ENCODE results near the gene LIPN. TPM values are rescaled to one million over a fixed set of nuclear protein-coding genes. Genes with fewer than 3 reads are reported as not detected.

LIPN gene
- total and polyA plus RNA-seq, 2 experiments from 2014 or later, result not detected

DNA sequence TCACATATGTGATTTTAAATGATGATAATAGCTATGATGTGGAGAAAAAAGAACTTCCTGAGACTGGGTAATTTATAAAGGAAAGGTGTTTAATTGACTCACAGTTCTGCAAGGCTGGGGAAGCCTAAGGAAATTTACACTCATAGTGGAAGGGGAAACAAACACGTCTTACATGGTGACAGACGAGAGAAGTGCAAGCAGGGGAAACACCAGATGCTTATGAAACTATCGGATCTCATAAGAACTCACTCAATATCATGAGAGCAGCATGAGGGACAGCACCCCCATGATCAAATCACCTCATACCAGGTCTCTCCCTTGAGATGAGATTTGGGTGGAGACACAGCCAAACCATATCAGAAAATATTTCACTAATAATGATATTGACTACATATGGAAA lies 4.1 kb upstream of the LIPN start:
- no peak overlapping the region for H3K4me3 Mint-ChIP-seq
- H3K36me3 ChIP-seq (ENCODE audit: insufficient read depth), result no peaks in the 10 kb centered on the region
- no peaks in the 10 kb centered on the region for H3K27me3 ChIP-seq (ENCODE audit: insufficient read depth)
- H3K4me1 ChIP-seq (ENCODE audit: insufficient read depth), result peaks cover 10% of the 10 kb centered on the region
- no peak overlapping the region for H2AFZ ChIP-seq
- no peaks in the 10 kb centered on the region for H3K27me3 Mint-ChIP-seq (ENCODE audit: insufficient read depth, low read depth, poor library complexity)
- no peak overlapping the region for H3K4me3 ChIP-seq
- no peaks in the 10 kb centered on the region for H3K79me2 ChIP-seq (replicated peaks; ENCODE audit: insufficient read depth)
- TF ChIP-seq CREB1 (CRISPR knock-in tag; IDR thresholded peaks at IDR 0.05; ENCODE audit: low read depth) (no peak), EZH2phosphoT487 (IDR thresholded peaks at IDR 0.05; ENCODE audit: unreplicated experiment) (no peak), ZNF331 (CRISPR knock-in tag; IDR thresholded peaks at IDR 0.05; ENCODE audit: low read depth) (no peak), JUNB (IDR thresholded peaks at IDR 0.05; ENCODE audit: unreplicated experiment) (no peak), STAT1 (IDR thresholded peaks at IDR 0.05; ENCODE audit: unreplicated experiment) (no peak), ZNF114 (CRISPR knock-in tag; IDR thresholded peaks at IDR 0.05) (no peak), EZH2 (IDR thresholded peaks at IDR 0.05; ENCODE audit: low read depth, unreplicated experiment) (no peak), POLR2AphosphoS5 (IDR thresholded peaks at IDR 0.05; ENCODE audit: low read depth) (no peak), NANOG (IDR thresholded peaks at IDR 0.05; ENCODE audit: borderline replicate concordance) (no peak)
- TF ChIP-seq, protein P1, sequence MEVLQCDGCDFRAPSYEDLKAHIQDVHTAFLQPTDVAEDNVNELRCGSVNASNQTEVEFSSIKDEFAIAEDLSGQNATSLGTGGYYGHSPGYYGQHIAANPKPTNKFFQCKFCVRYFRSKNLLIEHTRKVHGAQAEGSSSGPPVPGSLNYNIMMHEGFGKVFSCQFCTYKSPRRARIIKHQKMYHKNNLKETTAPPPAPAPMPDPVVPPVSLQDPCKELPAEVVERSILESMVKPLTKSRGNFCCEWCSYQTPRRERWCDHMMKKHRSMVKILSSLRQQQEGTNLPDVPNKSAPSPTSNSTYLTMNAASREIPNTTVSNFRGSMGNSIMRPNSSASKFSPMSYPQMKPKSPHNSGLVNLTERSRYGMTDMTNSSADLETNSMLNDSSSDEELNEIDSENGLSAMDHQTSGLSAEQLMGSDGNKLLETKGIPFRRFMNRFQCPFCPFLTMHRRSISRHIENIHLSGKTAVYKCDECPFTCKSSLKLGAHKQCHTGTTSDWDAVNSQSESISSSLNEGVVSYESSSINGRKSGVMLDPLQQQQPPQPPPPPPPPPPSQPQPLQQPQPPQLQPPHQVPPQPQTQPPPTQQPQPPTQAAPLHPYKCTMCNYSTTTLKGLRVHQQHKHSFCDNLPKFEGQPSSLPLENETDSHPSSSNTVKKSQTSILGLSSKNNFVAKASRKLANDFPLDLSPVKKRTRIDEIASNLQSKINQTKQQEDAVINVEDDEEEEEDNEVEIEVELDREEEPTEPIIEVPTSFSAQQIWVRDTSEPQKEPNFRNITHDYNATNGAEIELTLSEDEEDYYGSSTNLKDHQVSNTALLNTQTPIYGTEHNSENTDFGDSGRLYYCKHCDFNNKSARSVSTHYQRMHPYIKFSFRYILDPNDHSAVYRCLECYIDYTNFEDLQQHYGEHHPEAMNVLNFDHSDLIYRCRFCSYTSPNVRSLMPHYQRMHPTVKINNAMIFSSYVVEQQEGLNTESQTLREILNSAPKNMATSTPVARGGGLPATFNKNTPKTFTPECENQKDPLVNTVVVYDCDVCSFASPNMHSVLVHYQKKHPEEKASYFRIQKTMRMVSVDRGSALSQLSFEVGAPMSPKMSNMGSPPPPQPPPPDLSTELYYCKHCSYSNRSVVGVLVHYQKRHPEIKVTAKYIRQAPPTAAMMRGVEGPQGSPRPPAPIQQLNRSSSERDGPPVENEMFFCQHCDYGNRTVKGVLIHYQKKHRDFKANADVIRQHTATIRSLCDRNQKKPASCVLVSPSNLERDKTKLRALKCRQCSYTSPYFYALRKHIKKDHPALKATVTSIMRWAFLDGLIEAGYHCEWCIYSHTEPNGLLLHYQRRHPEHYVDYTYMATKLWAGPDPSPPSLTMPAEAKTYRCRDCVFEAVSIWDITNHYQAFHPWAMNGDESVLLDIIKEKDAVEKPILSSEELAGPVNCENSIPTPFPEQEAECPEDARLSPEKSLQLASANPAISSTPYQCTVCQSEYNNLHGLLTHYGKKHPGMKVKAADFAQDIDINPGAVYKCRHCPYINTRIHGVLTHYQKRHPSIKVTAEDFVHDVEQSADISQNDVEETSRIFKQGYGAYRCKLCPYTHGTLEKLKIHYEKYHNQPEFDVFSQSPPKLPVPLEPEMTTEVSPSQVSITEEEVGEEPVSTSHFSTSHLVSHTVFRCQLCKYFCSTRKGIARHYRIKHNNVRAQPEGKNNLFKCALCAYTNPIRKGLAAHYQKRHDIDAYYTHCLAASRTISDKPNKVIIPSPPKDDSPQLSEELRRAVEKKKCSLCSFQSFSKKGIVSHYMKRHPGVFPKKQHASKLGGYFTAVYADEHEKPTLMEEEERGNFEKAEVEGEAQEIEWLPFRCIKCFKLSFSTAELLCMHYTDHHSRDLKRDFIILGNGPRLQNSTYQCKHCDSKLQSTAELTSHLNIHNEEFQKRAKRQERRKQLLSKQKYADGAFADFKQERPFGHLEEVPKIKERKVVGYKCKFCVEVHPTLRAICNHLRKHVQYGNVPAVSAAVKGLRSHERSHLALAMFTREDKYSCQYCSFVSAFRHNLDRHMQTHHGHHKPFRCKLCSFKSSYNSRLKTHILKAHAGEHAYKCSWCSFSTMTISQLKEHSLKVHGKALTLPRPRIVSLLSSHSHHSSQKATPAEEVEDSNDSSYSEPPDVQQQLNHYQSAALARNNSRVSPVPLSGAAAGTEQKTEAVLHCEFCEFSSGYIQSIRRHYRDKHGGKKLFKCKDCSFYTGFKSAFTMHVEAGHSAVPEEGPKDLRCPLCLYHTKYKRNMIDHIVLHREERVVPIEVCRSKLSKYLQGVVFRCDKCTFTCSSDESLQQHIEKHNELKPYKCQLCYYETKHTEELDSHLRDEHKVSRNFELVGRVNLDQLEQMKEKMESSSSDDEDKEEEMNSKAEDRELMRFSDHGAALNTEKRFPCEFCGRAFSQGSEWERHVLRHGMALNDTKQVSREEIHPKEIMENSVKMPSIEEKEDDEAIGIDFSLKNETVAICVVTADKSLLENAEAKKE (CRISPR knock-in tag; IDR thresholded peaks at IDR 0.05), result no peak
- TF ChIP-seq, protein P2, sequence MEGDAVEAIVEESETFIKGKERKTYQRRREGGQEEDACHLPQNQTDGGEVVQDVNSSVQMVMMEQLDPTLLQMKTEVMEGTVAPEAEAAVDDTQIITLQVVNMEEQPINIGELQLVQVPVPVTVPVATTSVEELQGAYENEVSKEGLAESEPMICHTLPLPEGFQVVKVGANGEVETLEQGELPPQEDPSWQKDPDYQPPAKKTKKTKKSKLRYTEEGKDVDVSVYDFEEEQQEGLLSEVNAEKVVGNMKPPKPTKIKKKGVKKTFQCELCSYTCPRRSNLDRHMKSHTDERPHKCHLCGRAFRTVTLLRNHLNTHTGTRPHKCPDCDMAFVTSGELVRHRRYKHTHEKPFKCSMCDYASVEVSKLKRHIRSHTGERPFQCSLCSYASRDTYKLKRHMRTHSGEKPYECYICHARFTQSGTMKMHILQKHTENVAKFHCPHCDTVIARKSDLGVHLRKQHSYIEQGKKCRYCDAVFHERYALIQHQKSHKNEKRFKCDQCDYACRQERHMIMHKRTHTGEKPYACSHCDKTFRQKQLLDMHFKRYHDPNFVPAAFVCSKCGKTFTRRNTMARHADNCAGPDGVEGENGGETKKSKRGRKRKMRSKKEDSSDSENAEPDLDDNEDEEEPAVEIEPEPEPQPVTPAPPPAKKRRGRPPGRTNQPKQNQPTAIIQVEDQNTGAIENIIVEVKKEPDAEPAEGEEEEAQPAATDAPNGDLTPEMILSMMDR (conservative IDR thresholded peaks at IDR 0.05; ENCODE audit: low read depth in 2 of 2), result no peak
- TF ChIP-seq, protein P3, sequence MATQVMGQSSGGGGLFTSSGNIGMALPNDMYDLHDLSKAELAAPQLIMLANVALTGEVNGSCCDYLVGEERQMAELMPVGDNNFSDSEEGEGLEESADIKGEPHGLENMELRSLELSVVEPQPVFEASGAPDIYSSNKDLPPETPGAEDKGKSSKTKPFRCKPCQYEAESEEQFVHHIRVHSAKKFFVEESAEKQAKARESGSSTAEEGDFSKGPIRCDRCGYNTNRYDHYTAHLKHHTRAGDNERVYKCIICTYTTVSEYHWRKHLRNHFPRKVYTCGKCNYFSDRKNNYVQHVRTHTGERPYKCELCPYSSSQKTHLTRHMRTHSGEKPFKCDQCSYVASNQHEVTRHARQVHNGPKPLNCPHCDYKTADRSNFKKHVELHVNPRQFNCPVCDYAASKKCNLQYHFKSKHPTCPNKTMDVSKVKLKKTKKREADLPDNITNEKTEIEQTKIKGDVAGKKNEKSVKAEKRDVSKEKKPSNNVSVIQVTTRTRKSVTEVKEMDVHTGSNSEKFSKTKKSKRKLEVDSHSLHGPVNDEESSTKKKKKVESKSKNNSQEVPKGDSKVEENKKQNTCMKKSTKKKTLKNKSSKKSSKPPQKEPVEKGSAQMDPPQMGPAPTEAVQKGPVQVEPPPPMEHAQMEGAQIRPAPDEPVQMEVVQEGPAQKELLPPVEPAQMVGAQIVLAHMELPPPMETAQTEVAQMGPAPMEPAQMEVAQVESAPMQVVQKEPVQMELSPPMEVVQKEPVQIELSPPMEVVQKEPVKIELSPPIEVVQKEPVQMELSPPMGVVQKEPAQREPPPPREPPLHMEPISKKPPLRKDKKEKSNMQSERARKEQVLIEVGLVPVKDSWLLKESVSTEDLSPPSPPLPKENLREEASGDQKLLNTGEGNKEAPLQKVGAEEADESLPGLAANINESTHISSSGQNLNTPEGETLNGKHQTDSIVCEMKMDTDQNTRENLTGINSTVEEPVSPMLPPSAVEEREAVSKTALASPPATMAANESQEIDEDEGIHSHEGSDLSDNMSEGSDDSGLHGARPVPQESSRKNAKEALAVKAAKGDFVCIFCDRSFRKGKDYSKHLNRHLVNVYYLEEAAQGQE (IDR thresholded peaks at IDR 0.05; ENCODE audit: unreplicated experiment), result no peak
- TF ChIP-seq, protein P4, sequence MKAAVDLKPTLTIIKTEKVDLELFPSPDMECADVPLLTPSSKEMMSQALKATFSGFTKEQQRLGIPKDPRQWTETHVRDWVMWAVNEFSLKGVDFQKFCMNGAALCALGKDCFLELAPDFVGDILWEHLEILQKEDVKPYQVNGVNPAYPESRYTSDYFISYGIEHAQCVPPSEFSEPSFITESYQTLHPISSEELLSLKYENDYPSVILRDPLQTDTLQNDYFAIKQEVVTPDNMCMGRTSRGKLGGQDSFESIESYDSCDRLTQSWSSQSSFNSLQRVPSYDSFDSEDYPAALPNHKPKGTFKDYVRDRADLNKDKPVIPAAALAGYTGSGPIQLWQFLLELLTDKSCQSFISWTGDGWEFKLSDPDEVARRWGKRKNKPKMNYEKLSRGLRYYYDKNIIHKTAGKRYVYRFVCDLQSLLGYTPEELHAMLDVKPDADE (IDR thresholded peaks at IDR 0.05), result no peak
- H3K9me3 Mint-ChIP-seq, result no peaks in the 10 kb centered on the region; the same call in 2 of the 3 replicates
- no peak overlapping the region for H3K27ac ChIP-seq (ENCODE audit: low read depth)
- H4K20me1 ChIP-seq (replicated peaks; ENCODE audit: insufficient read depth), result no peaks in the 10 kb centered on the region
- H3F3A ChIP-seq (replicated peaks; ENCODE audit: low read depth), result no peaks in the 10 kb centered on the region
- H3K36me3 Mint-ChIP-seq (ENCODE audit: low read depth), result no peaks in the 10 kb centered on the region
- peaks cover 12% of the 10 kb centered on the region for H3K4me1 Mint-ChIP-seq
- DNase-seq (ENCODE audit: low spot score) (no peak), ATAC-seq (no peak)
- H3K27ac Mint-ChIP-seq, result no peak overlapping the region
- no peaks in the 10 kb centered on the region for H3K9me2 ChIP-seq (ENCODE audit: insufficient read depth)
- no peak overlapping the region for H3K4me2 ChIP-seq

All from GM23338 (cell line).